ENCODE measurements around the gene PALLD. TPM values are rescaled to one million over a fixed set of nuclear protein-coding genes. Genes with fewer than 3 reads are reported as not detected.
"Not testable (repeated sequence)": the region's sequence is repeated elsewhere in the genome, so short reads cannot be mapped to it uniquely, and the experiment has no call there.

The PALLD gene
- total RNA-seq, 1 experiment from 2014 or later: 166 TPM

DNA sequence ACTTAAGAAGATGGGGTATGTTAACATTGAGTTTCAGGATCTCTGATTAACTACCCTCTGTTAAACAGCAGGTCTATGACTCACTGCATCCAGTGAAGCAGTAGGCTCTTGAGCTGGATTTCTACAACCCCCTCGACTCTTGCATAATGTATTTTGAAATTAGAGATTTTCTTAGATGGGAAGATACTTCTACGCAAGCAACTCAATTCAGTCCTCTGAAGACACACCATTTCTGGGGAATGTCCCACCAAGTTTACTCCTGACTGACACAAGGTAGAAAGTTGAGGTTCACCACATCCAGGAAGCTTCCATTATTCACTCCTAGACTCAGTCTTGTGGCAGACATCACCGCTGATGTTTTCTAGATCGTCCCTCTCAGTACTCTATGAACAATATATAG, 12.9 kb downstream of the PALLD start (continued):
- TF ChIP-seq EZH2 (IDR thresholded peaks at IDR 0.05): no peak
- TF ChIP-seq, protein P1, sequence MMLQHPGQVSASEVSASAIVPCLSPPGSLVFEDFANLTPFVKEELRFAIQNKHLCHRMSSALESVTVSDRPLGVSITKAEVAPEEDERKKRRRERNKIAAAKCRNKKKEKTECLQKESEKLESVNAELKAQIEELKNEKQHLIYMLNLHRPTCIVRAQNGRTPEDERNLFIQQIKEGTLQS (IDR thresholded peaks at IDR 0.05): no peak

DNA sequence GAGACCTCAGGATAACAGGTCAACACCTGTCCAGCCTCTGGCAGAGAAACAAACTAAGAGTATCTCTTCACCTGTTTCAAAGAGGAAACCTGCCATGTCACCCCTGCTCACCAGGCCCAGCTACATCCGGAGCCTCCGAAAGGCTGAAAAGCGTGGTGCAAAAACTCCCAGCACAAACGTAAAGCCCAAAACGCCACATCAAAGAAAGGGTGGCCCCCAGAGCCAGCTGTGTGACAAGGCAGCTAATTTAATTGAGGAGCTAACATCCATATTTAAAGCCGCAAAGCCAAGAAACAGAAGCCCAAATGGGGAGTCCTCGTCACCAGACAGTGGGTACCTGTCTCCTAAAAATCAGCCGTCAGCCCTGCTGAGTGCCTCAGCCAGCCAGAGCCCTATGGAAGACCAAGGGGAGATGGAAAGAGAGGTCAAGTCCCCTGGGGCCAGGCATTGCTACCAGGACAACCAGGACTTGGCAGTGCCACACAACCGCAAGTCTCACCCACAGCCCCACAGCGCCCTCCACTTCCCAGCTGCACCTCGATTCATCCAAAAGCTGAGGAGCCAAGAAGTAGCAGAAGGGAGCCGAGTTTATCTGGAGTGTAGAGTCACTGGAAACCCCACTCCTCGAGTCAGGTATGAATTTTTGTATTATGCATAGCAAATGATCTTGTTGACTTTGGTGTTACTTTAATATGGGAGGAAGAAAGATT, 15.1 kb downstream of the PALLD start:
- intact Hi-C loops (cut with micrococcal nuclease): loop anchor here (5.0 kb wide), 1 partner anchor 405 kb away; no protein-coding TSS in a partner anchor
- TF ChIP-seq EZH2phosphoT487 (IDR thresholded peaks at IDR 0.05; ENCODE audit: borderline replicate concordance) (no peak), ELF1 (IDR thresholded peaks at IDR 0.05; ENCODE audit: borderline replicate concordance, low read depth) (no peak), SRF (IDR thresholded peaks at IDR 0.05; ENCODE audit: low read depth) (no peak), FOSL1 (IDR thresholded peaks at IDR 0.05; ENCODE audit: low read depth) (no peak), CBX3 (IDR thresholded peaks at IDR 0.05; ENCODE audit: low read depth) (no peak), TCF7L2 (IDR thresholded peaks at IDR 0.05; ENCODE audit: borderline replicate concordance, extremely low read depth, insufficient read depth, insufficient read length) (peak; percentile 40), JUND (IDR thresholded peaks at IDR 0.05) (no peak), ZFX (IDR thresholded peaks at IDR 0.05) (no peak), RAD21 (IDR thresholded peaks at IDR 0.05; ENCODE audit: low read depth) (peak; percentile 42), YY1 (IDR thresholded peaks at IDR 0.05; ENCODE audit: extremely low read depth, insufficient replicate concordance, low read depth, low read length) (no peak), EGR1 (IDR thresholded peaks at IDR 0.05; ENCODE audit: low read depth) (no peak), ZNF274 (IDR thresholded peaks at IDR 0.05; ENCODE audit: low read depth, low read length) (no peak)
- TF ChIP-seq, protein P2, sequence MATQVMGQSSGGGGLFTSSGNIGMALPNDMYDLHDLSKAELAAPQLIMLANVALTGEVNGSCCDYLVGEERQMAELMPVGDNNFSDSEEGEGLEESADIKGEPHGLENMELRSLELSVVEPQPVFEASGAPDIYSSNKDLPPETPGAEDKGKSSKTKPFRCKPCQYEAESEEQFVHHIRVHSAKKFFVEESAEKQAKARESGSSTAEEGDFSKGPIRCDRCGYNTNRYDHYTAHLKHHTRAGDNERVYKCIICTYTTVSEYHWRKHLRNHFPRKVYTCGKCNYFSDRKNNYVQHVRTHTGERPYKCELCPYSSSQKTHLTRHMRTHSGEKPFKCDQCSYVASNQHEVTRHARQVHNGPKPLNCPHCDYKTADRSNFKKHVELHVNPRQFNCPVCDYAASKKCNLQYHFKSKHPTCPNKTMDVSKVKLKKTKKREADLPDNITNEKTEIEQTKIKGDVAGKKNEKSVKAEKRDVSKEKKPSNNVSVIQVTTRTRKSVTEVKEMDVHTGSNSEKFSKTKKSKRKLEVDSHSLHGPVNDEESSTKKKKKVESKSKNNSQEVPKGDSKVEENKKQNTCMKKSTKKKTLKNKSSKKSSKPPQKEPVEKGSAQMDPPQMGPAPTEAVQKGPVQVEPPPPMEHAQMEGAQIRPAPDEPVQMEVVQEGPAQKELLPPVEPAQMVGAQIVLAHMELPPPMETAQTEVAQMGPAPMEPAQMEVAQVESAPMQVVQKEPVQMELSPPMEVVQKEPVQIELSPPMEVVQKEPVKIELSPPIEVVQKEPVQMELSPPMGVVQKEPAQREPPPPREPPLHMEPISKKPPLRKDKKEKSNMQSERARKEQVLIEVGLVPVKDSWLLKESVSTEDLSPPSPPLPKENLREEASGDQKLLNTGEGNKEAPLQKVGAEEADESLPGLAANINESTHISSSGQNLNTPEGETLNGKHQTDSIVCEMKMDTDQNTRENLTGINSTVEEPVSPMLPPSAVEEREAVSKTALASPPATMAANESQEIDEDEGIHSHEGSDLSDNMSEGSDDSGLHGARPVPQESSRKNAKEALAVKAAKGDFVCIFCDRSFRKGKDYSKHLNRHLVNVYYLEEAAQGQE (IDR thresholded peaks at IDR 0.05; ENCODE audit: low read depth): no peak
- ATAC-seq (peak; percentile 18), DNase-seq (ENCODE audit: low read depth, low spot score) (no peak)
- no peaks in the 10 kb centered on the region for H3K27me3 ChIP-seq (ENCODE audit: insufficient read depth, low read length)
- POLR2A ChIA-PET: no interaction called here
- no peak overlapping the region for H3K4me3 ChIP-seq (replicated peaks in 1 of 2; ENCODE audit: low read depth in 1 of 2, low read length in 2 of 2)
- no peaks in the 10 kb centered on the region for H3K9me2 ChIP-seq (ENCODE audit: insufficient read depth)
- RAD21 ChIA-PET (ENCODE audit: low non-redundant PET in 1 of 2, low total read pairs in 2 of 2, uncharacterized antibody in 2 of 2, unreplicated experiment in 2 of 2): no interaction called here
- CTCF ChIA-PET: no interaction called here
- no peak overlapping the region for H2AFZ ChIP-seq (ENCODE audit: low read depth, low read length, poor library complexity, severe bottlenecking)
- H4K20me1 ChIP-seq (ENCODE audit: insufficient read depth): no peaks in the 10 kb centered on the region
- H3K36me3 ChIP-seq (ENCODE audit: control insufficient read depth in 1 of 2, insufficient read depth in 2 of 2, low read length in 2 of 2): peaks cover 0 to 23% of the 10 kb centered on the region in 2 experiments; a peak in 2 of 4 replicates
- no peak overlapping the region for H3K4me2 ChIP-seq (ENCODE audit: low read length)
- H3K9ac ChIP-seq (ENCODE audit: low read length): no peak overlapping the region
- peaks cover 41 to 86% of the 10 kb centered on the region in 2 experiments for H3K4me1 ChIP-seq (ENCODE audit: control insufficient read depth in 1 of 2, insufficient read depth in 2 of 2, low read length in 2 of 2)
- BruUV-seq (replicated peaks): no TSS peak
- peak overlapping the region; percentile 54 for H3K27ac ChIP-seq (ENCODE audit: low read depth, low read length)
- H3K79me2 ChIP-seq (ENCODE audit: insufficient read depth, low read length): peaks cover 100% of the 10 kb centered on the region
- no peaks in the 10 kb centered on the region for H3K9me3 ChIP-seq (ENCODE audit: control insufficient read depth in 1 of 2, insufficient read depth in 1 of 2, low read depth in 1 of 2, low read length in 2 of 2)

DNA sequence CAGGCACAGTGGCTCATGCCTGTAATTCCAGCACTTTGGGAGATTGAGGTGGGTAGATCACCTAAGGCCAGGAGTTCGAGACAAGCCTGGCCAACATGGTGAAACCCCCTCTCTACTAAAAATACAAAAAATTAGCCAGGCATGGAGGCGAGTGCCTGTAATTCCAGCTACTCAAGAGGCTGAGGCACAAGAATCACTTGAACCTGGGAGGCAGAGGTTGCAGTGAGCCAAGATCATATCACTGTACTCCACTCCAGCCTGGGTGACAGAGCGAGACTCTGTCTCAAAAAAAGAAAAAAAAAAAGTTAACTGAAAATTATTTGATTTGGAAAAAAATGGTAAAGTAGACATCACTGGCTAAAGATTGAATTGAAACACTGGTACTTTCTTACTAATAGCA, 17.0 kb downstream of the PALLD start:
- intact Hi-C loops (cut with micrococcal nuclease): loop anchor here (5.0 kb wide), 1 partner anchor 403 kb away; no protein-coding TSS in a partner anchor
- BruUV-seq (replicated peaks); H3K9ac ChIP-seq (ENCODE audit: low read length); H2AFZ ChIP-seq (ENCODE audit: low read depth, low read length, poor library complexity, severe bottlenecking); POLR2A ChIA-PET; H4K20me1 ChIP-seq (ENCODE audit: insufficient read depth); H3K9me2 ChIP-seq (ENCODE audit: insufficient read depth); ATAC-seq; DNase-seq (ENCODE audit: low read depth, low spot score); H3K27me3 ChIP-seq (ENCODE audit: insufficient read depth, low read length); H3K4me2 ChIP-seq (ENCODE audit: low read length); H3K4me3 ChIP-seq (replicated peaks in 1 of 2; ENCODE audit: low read depth in 1 of 2, low read length in 2 of 2); H3K9me3 ChIP-seq (ENCODE audit: control insufficient read depth in 1 of 2, insufficient read depth in 1 of 2, low read depth in 1 of 2, low read length in 2 of 2): not testable (repeated sequence)
- Histone ChIP-seq H3K36me3 (ENCODE audit: control insufficient read depth in 1 of 2, insufficient read depth in 2 of 2, low read length in 2 of 2) (peaks cover 0 to 33% of the 10 kb centered on the region in 2 experiments; a peak in 2 of 4 replicates), H3K27ac (ENCODE audit: low read depth, low read length) (peak overlapping the region; percentile 57; the same call in 1 of the 2 replicates), H3K79me2 (ENCODE audit: insufficient read depth, low read length) (peaks cover 100% of the 10 kb centered on the region), H3K4me1 (ENCODE audit: control insufficient read depth in 1 of 2, insufficient read depth in 2 of 2, low read length in 2 of 2) (peaks cover 46 to 83% of the 10 kb centered on the region in 2 experiments)
- CTCF ChIA-PET: interaction anchor here (1.0 to 2.0 kb wide), 6 partner anchors 9 to 47 kb away, joined by 3 to 8 read pairs (median 5); no protein-coding TSS in a partner anchor
- RAD21 ChIA-PET (ENCODE audit: low non-redundant PET in 1 of 2, low total read pairs in 2 of 2, uncharacterized antibody in 2 of 2, unreplicated experiment in 2 of 2): interaction anchor here in 1 of 2 experiments (1.0 kb wide), 1 partner anchor 269 kb away, joined by 3 read pairs; no protein-coding TSS in a partner anchor
